ENCODE results near the gene OR2H2. TPM values are rescaled to one million over a fixed set of nuclear protein-coding genes. Genes with fewer than 3 reads are reported as not detected.

OR2H2 gene
- total and polyA plus RNA-seq, 2 experiments from 2014 or later: 0.86 TPM; not detected in 1

DNA sequence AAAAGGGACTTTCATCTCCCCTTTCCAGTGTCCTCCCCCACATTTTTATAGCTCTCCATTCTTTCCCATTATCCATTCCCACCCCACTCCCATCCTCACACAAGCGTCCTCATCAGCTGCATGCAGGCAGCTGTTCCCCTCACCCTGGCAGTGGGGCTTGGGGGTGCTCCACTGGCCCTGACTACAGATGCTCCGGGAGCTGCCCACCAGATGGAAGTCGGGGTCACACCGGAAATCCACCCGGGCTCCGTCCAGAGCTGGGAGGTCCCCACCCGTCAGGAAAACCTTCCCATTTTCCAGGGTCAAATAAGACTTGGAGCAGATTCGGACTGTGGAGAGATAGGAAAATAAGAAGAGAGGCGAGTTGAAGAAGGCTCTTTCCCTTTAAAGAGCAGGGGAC is 45.4 kb downstream of the OR2H2 start:
- H3K27ac Mint-ChIP-seq: no peak overlapping the region
- peaks cover 64% of the 10 kb centered on the region for H3K79me2 ChIP-seq (replicated peaks; ENCODE audit: insufficient read depth)
- peaks cover 26% of the 10 kb centered on the region for H3K27me3 Mint-ChIP-seq (ENCODE audit: insufficient read depth, low read depth, poor library complexity)
- no peak for TF ChIP-seq ZNF114 (CRISPR knock-in tag; IDR thresholded peaks at IDR 0.05)
- ATAC-seq (no peak), DNase-seq (ENCODE audit: low spot score) (no peak)
- H3K9me3 Mint-ChIP-seq: no peaks in the 10 kb centered on the region
- peak overlapping the region; percentile 91 for H3K4me2 ChIP-seq
- no peaks in the 10 kb centered on the region for H3K27me3 ChIP-seq (ENCODE audit: insufficient read depth)
- H3K4me3 ChIP-seq: peak overlapping the region; percentile 93
- peaks cover 19% of the 10 kb centered on the region for H3K36me3 Mint-ChIP-seq (ENCODE audit: low read depth)
- H3K4me3 Mint-ChIP-seq: peak overlapping the region; percentile 86
- no peak overlapping the region for H3K27ac ChIP-seq (ENCODE audit: low read depth)
- peaks cover 27% of the 10 kb centered on the region for H3F3A ChIP-seq (replicated peaks; ENCODE audit: low read depth)
- peaks cover 24% of the 10 kb centered on the region for H4K20me1 ChIP-seq (replicated peaks; ENCODE audit: insufficient read depth)
- H3K4me1 ChIP-seq (ENCODE audit: insufficient read depth): peaks cover 56% of the 10 kb centered on the region
- H3K36me3 ChIP-seq (ENCODE audit: insufficient read depth): no peaks in the 10 kb centered on the region
- no peak overlapping the region for H2AFZ ChIP-seq
- H3K9me2 ChIP-seq (ENCODE audit: insufficient read depth): no peaks in the 10 kb centered on the region
- H3K4me1 Mint-ChIP-seq: peaks cover 63% of the 10 kb centered on the region

DNA sequence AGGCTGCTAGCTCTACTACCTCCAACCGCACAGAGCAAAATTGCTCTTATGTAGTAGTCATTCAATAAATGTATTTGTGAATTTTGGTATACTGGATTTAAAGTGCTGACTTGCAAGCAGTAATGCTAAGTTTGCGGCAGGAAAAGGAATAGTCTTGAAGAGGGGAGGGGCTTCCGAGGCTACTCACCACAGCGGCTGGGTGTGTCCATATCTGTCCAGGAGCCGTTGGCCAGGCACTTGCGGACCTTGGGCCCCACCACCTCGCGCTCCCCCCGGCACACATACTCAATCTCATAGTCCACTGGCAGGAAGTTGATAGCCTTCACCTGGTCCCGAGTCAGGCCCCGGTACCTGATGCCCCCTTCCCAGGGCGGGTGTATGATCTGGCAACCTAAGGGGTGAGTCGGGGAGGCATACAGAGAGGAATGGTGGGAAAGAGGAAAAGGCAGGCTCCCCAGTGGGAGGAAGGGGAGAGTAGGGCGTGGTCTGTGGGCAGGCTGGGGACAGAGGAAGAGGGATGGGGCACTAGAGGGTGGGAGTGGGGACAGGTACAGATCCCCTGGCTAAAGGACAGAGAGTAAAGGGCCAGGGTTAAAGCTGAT is 46.4 kb downstream of the OR2H2 start:
- no peaks in the 10 kb centered on the region for H3K36me3 ChIP-seq (ENCODE audit: insufficient read depth)
- H3K9me3 Mint-ChIP-seq: no peaks in the 10 kb centered on the region
- no peak overlapping the region for H2AFZ ChIP-seq
- H3K9me2 ChIP-seq (ENCODE audit: insufficient read depth): no peaks in the 10 kb centered on the region
- peak overlapping the region; percentile 91 for H3K4me2 ChIP-seq
- peaks cover 11% of the 10 kb centered on the region for H3K36me3 Mint-ChIP-seq (ENCODE audit: low read depth)
- peaks cover 20% of the 10 kb centered on the region for H3K27me3 Mint-ChIP-seq (ENCODE audit: insufficient read depth, low read depth, poor library complexity)
- H3K4me1 ChIP-seq (ENCODE audit: insufficient read depth): peaks cover 46% of the 10 kb centered on the region
- H3K27ac ChIP-seq (ENCODE audit: low read depth): peak overlapping the region; percentile 66; the same call in 1 of the 2 replicates
- H3K4me3 ChIP-seq: peak overlapping the region; percentile 93
- peak overlapping the region; percentile 86 for H3K4me3 Mint-ChIP-seq
- TF ChIP-seq, protein P1, sequence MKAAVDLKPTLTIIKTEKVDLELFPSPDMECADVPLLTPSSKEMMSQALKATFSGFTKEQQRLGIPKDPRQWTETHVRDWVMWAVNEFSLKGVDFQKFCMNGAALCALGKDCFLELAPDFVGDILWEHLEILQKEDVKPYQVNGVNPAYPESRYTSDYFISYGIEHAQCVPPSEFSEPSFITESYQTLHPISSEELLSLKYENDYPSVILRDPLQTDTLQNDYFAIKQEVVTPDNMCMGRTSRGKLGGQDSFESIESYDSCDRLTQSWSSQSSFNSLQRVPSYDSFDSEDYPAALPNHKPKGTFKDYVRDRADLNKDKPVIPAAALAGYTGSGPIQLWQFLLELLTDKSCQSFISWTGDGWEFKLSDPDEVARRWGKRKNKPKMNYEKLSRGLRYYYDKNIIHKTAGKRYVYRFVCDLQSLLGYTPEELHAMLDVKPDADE (IDR thresholded peaks at IDR 0.05): no peak
- no peak for TF ChIP-seq JUNB (IDR thresholded peaks at IDR 0.05; ENCODE audit: unreplicated experiment)
- no peak for TF ChIP-seq EZH2 (IDR thresholded peaks at IDR 0.05; ENCODE audit: low read depth, unreplicated experiment)
- TF ChIP-seq, protein P2, sequence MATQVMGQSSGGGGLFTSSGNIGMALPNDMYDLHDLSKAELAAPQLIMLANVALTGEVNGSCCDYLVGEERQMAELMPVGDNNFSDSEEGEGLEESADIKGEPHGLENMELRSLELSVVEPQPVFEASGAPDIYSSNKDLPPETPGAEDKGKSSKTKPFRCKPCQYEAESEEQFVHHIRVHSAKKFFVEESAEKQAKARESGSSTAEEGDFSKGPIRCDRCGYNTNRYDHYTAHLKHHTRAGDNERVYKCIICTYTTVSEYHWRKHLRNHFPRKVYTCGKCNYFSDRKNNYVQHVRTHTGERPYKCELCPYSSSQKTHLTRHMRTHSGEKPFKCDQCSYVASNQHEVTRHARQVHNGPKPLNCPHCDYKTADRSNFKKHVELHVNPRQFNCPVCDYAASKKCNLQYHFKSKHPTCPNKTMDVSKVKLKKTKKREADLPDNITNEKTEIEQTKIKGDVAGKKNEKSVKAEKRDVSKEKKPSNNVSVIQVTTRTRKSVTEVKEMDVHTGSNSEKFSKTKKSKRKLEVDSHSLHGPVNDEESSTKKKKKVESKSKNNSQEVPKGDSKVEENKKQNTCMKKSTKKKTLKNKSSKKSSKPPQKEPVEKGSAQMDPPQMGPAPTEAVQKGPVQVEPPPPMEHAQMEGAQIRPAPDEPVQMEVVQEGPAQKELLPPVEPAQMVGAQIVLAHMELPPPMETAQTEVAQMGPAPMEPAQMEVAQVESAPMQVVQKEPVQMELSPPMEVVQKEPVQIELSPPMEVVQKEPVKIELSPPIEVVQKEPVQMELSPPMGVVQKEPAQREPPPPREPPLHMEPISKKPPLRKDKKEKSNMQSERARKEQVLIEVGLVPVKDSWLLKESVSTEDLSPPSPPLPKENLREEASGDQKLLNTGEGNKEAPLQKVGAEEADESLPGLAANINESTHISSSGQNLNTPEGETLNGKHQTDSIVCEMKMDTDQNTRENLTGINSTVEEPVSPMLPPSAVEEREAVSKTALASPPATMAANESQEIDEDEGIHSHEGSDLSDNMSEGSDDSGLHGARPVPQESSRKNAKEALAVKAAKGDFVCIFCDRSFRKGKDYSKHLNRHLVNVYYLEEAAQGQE (IDR thresholded peaks at IDR 0.05; ENCODE audit: unreplicated experiment): no peak
- TF ChIP-seq, protein P3, sequence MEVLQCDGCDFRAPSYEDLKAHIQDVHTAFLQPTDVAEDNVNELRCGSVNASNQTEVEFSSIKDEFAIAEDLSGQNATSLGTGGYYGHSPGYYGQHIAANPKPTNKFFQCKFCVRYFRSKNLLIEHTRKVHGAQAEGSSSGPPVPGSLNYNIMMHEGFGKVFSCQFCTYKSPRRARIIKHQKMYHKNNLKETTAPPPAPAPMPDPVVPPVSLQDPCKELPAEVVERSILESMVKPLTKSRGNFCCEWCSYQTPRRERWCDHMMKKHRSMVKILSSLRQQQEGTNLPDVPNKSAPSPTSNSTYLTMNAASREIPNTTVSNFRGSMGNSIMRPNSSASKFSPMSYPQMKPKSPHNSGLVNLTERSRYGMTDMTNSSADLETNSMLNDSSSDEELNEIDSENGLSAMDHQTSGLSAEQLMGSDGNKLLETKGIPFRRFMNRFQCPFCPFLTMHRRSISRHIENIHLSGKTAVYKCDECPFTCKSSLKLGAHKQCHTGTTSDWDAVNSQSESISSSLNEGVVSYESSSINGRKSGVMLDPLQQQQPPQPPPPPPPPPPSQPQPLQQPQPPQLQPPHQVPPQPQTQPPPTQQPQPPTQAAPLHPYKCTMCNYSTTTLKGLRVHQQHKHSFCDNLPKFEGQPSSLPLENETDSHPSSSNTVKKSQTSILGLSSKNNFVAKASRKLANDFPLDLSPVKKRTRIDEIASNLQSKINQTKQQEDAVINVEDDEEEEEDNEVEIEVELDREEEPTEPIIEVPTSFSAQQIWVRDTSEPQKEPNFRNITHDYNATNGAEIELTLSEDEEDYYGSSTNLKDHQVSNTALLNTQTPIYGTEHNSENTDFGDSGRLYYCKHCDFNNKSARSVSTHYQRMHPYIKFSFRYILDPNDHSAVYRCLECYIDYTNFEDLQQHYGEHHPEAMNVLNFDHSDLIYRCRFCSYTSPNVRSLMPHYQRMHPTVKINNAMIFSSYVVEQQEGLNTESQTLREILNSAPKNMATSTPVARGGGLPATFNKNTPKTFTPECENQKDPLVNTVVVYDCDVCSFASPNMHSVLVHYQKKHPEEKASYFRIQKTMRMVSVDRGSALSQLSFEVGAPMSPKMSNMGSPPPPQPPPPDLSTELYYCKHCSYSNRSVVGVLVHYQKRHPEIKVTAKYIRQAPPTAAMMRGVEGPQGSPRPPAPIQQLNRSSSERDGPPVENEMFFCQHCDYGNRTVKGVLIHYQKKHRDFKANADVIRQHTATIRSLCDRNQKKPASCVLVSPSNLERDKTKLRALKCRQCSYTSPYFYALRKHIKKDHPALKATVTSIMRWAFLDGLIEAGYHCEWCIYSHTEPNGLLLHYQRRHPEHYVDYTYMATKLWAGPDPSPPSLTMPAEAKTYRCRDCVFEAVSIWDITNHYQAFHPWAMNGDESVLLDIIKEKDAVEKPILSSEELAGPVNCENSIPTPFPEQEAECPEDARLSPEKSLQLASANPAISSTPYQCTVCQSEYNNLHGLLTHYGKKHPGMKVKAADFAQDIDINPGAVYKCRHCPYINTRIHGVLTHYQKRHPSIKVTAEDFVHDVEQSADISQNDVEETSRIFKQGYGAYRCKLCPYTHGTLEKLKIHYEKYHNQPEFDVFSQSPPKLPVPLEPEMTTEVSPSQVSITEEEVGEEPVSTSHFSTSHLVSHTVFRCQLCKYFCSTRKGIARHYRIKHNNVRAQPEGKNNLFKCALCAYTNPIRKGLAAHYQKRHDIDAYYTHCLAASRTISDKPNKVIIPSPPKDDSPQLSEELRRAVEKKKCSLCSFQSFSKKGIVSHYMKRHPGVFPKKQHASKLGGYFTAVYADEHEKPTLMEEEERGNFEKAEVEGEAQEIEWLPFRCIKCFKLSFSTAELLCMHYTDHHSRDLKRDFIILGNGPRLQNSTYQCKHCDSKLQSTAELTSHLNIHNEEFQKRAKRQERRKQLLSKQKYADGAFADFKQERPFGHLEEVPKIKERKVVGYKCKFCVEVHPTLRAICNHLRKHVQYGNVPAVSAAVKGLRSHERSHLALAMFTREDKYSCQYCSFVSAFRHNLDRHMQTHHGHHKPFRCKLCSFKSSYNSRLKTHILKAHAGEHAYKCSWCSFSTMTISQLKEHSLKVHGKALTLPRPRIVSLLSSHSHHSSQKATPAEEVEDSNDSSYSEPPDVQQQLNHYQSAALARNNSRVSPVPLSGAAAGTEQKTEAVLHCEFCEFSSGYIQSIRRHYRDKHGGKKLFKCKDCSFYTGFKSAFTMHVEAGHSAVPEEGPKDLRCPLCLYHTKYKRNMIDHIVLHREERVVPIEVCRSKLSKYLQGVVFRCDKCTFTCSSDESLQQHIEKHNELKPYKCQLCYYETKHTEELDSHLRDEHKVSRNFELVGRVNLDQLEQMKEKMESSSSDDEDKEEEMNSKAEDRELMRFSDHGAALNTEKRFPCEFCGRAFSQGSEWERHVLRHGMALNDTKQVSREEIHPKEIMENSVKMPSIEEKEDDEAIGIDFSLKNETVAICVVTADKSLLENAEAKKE (CRISPR knock-in tag; IDR thresholded peaks at IDR 0.05): no peak
- TF ChIP-seq, protein P4, sequence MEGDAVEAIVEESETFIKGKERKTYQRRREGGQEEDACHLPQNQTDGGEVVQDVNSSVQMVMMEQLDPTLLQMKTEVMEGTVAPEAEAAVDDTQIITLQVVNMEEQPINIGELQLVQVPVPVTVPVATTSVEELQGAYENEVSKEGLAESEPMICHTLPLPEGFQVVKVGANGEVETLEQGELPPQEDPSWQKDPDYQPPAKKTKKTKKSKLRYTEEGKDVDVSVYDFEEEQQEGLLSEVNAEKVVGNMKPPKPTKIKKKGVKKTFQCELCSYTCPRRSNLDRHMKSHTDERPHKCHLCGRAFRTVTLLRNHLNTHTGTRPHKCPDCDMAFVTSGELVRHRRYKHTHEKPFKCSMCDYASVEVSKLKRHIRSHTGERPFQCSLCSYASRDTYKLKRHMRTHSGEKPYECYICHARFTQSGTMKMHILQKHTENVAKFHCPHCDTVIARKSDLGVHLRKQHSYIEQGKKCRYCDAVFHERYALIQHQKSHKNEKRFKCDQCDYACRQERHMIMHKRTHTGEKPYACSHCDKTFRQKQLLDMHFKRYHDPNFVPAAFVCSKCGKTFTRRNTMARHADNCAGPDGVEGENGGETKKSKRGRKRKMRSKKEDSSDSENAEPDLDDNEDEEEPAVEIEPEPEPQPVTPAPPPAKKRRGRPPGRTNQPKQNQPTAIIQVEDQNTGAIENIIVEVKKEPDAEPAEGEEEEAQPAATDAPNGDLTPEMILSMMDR (conservative IDR thresholded peaks at IDR 0.05; ENCODE audit: low read depth in 2 of 2): no peak
- TF ChIP-seq NANOG (IDR thresholded peaks at IDR 0.05; ENCODE audit: borderline replicate concordance): no peak
- H3K27ac Mint-ChIP-seq: no peak overlapping the region
- H4K20me1 ChIP-seq (replicated peaks; ENCODE audit: insufficient read depth): peaks cover 16% of the 10 kb centered on the region
- 0 out of 3 replicates have a peak, but pooled peaks have one; percentile 0 for ATAC-seq
- peaks cover 19% of the 10 kb centered on the region for H3F3A ChIP-seq (replicated peaks; ENCODE audit: low read depth)
- peaks cover 60% of the 10 kb centered on the region for H3K4me1 Mint-ChIP-seq
- no peaks in the 10 kb centered on the region for H3K27me3 ChIP-seq (ENCODE audit: insufficient read depth)
- peaks cover 54% of the 10 kb centered on the region for H3K79me2 ChIP-seq (replicated peaks; ENCODE audit: insufficient read depth)
- DNase-seq (ENCODE audit: low spot score): peak; percentile 68

Data from GM23338 (cell line).